Trophoblast cell (in vitro differentiated cells and primary cell): Measurements from ENCODE around the gene ARHGEF12.

Experiments
- DNase-seq, 2 donors: peaks; one replicate each; pipeline ENCODE4 v3.0.0-alpha.2; 2016
- H2AFZ ChIP-seq: 2 replicates; pipeline ENCODE4 v1.6.1; 2013; ENCODE audit warnings: low read length, moderate library complexity, mild to moderate bottlenecking; ENCODE audit not compliant: insufficient read depth, poor library complexity
- H2AK5ac ChIP-seq: 2 replicates; pipeline ENCODE4 v1.6.1; 2013; ENCODE audit warnings: mild to moderate bottlenecking, low read length
- H2BK120ac ChIP-seq: 2 replicates; pipeline ENCODE4 v1.6.1; 2013; ENCODE audit warnings: low read length, mild to moderate bottlenecking, moderate library complexity; ENCODE audit not compliant: insufficient read depth, poor library complexity
- H2BK12ac ChIP-seq: 2 replicates; pipeline ENCODE4 v1.6.1; 2013; ENCODE audit warnings: mild to moderate bottlenecking, low read length, moderate library complexity
- H2BK5ac ChIP-seq: 2 replicates; pipeline ENCODE4 v1.6.1; 2013; ENCODE audit warnings: low read length, low read depth, moderate library complexity, mild to moderate bottlenecking; ENCODE audit not compliant: poor library complexity
- H3K14ac ChIP-seq: 2 replicates; pipeline ENCODE4 v1.6.1; 2013; ENCODE audit warnings: mild to moderate bottlenecking, low read length
- H3K18ac ChIP-seq: 2 replicates; pipeline ENCODE4 v1.6.1; 2013; ENCODE audit warnings: mild to moderate bottlenecking, low read length
- H3K23ac ChIP-seq: 2 replicates; pipeline ENCODE4 v1.6.1; 2013; ENCODE audit warnings: low read length
- H3K27ac ChIP-seq: 2 replicates; pipeline ENCODE4 v1.5.1; 2013; ENCODE audit warnings: low read depth, mild to moderate bottlenecking, inconsistent platforms, low read length, moderate library complexity
- H3K27me3 ChIP-seq: 2 replicates; pipeline ENCODE4 v1.6.1; 2013; ENCODE audit warnings: inconsistent platforms, mild to moderate bottlenecking, low read length, moderate library complexity; ENCODE audit not compliant: insufficient read depth
- H3K36me3 ChIP-seq, 2 experiments: 1 replicate in 1 of 2; 2 replicates in 1 of 2; pipeline ENCODE4 v1.6.1; 2013; ENCODE audit warnings: low read length in 2 of 2, mild to moderate bottlenecking in 2 of 2, moderate library complexity in 1 of 2; ENCODE audit not compliant: insufficient read depth in 2 of 2, control insufficient read depth in 1 of 2
- H3K4ac ChIP-seq: 2 replicates; pipeline ENCODE4 v1.6.1; 2013; ENCODE audit warnings: low read depth, mild to moderate bottlenecking, low read length, moderate library complexity
- H3K4me1 ChIP-seq, 2 experiments: 1 replicate in 1 of 2; 2 replicates in 1 of 2; pipeline ENCODE4 v1.6.1; 2013; ENCODE audit warnings: low read length in 2 of 2, mild to moderate bottlenecking in 2 of 2, moderate library complexity in 1 of 2; ENCODE audit not compliant: insufficient read depth in 2 of 2, control insufficient read depth in 1 of 2
- H3K4me2 ChIP-seq: 2 replicates; pipeline ENCODE4 v1.6.1; 2013; ENCODE audit warnings: inconsistent platforms, mild to moderate bottlenecking, low read length, moderate library complexity
- H3K4me3 ChIP-seq: 2 replicates; pipeline ENCODE4 v1.5.1; 2013; ENCODE audit warnings: mild to moderate bottlenecking, low read depth, low read length, inconsistent platforms
- H3K79me1 ChIP-seq: one replicate; pipeline ENCODE4 v1.6.1; 2013; ENCODE audit warnings: low read length
- H3K79me2 ChIP-seq: 2 replicates; pipeline ENCODE4 v1.6.1; 2013; ENCODE audit warnings: low read length, mild to moderate bottlenecking; ENCODE audit not compliant: control insufficient read depth, insufficient read depth, poor library complexity
- H3K9ac ChIP-seq: 2 replicates; pipeline ENCODE4 v1.6.1; 2013; ENCODE audit warnings: mild to moderate bottlenecking, low read length
- H3K9me3 ChIP-seq: 2 replicates; pipeline ENCODE4 v1.6.1; 2013; ENCODE audit warnings: low read depth, mild to moderate bottlenecking, control low read depth, inconsistent platforms, low read length; ENCODE audit not compliant: insufficient read depth
- H4K12ac ChIP-seq: 2 replicates; pipeline ENCODE4 v1.6.1; 2013; ENCODE audit warnings: low read depth, mild to moderate bottlenecking, low read length, moderate library complexity
- H4K8ac ChIP-seq: 2 replicates; pipeline ENCODE4 v1.6.1; 2013; ENCODE audit warnings: low read depth, mild to moderate bottlenecking, low read length, moderate library complexity
- H4K91ac ChIP-seq: one replicate; pipeline ENCODE4 v1.6.1; 2013; ENCODE audit warnings: low read depth, mild to moderate bottlenecking, low read length, moderate library complexity
- WGBS: extraction: QIAGEN DNeasy Blood & Tissue Kit; methylation state at CpG from one replicate; pipeline ENCODE4 v1.1.7; 2013; ENCODE audit warnings: missing lambda C conversion rate; ENCODE audit not compliant: insufficient read length, insufficient coverage; ENCODE audit errors: extremely low coverage; 5-methylcytosine and 5-hydroxymethylcytosine counted together

ARHGEF12 gene

GRCh38 chr11:120400564-120401364 is 64.6 kb downstream of the ARHGEF12 start:
- Histone ChIP-seq H4K8ac (no peak overlapping the region), H2BK5ac (no peak overlapping the region), H3K79me2 (no peaks in the 10 kb centered on the region), H3K4me2 (no peak overlapping the region), H3K14ac (no peak overlapping the region), H4K91ac (no peak overlapping the region), H3K9me3 (no peaks in the 10 kb centered on the region), H3K18ac (no peak overlapping the region), H3K27ac (no peak overlapping the region), H3K4me3 (no peak overlapping the region), H3K4ac (no peak overlapping the region), H2AK5ac (no peak overlapping the region), H4K12ac (no peak overlapping the region), H3K4me1 (no peaks in the 10 kb centered on the region), H3K9ac (no peak overlapping the region), H3K36me3 (no peaks in the 10 kb centered on the region), H2BK12ac (no peak overlapping the region), H3K23ac (no peak overlapping the region), H2AFZ (no peak overlapping the region), H3K27me3 (no peaks in the 10 kb centered on the region), H2BK120ac (no peak overlapping the region), H3K79me1 (no peaks in the 10 kb centered on the region)
- peak; percentile 2 to 25 for DNase-seq
- WGBS, result no CpG with 5 or more reads among the region's 7 CpGs

- Histone ChIP-seq H3K27me3 (no peaks in the 10 kb centered on the region), H3K9ac (no peak overlapping the region), H4K8ac (no peak overlapping the region), H3K14ac (no peak overlapping the region), H2BK12ac (no peak overlapping the region), H3K9me3 (no peaks in the 10 kb centered on the region), H2AFZ (no peak overlapping the region), H3K79me2 (no peaks in the 10 kb centered on the region), H3K4me1 (no peaks in the 10 kb centered on the region), H3K4me3 (no peak overlapping the region), H3K18ac (no peak overlapping the region), H2AK5ac (no peak overlapping the region), H3K23ac (no peak overlapping the region), H4K12ac (no peak overlapping the region), H4K91ac (no peak overlapping the region), H3K36me3 (no peaks in the 10 kb centered on the region), H2BK120ac (no peak overlapping the region), H3K27ac (no peak overlapping the region), H2BK5ac (no peak overlapping the region), H3K4ac (no peak overlapping the region), H3K4me2 (no peak overlapping the region), H3K79me1 (no peaks in the 10 kb centered on the region)
- no peak for DNase-seq
- WGBS, result no CpG with 5 or more reads among the region's 1 CpG
Observed at GRCh38 chr11:120401506-120401905, 65.3 kb downstream of the ARHGEF12 start.

GRCh38 chr11:120403966-120404365 is 67.8 kb downstream of the ARHGEF12 start:
- H4K8ac ChIP-seq, result no peak overlapping the region
- H3K4me1 ChIP-seq, result no peaks in the 10 kb centered on the region
- H2BK12ac ChIP-seq, result no peak overlapping the region
- no peak overlapping the region for H3K9ac ChIP-seq
- no peak overlapping the region for H3K4me3 ChIP-seq
- H3K27me3 ChIP-seq, result no peaks in the 10 kb centered on the region
- no peak overlapping the region for H2BK5ac ChIP-seq
- no peak overlapping the region for H3K18ac ChIP-seq
- H3K27ac ChIP-seq, result no peak overlapping the region
- H3K9me3 ChIP-seq, result no peaks in the 10 kb centered on the region
- no peak overlapping the region for H4K12ac ChIP-seq
- H3K4ac ChIP-seq, result no peak overlapping the region
- no peak overlapping the region for H3K14ac ChIP-seq
- H3K4me2 ChIP-seq, result no peak overlapping the region
- no peak overlapping the region for H2BK120ac ChIP-seq
- DNase-seq, result no peak
- no peaks in the 10 kb centered on the region for H3K79me1 ChIP-seq
- no peaks in the 10 kb centered on the region for H3K79me2 ChIP-seq
- H3K36me3 ChIP-seq, result no peaks in the 10 kb centered on the region
- no peak overlapping the region for H2AK5ac ChIP-seq
- H4K91ac ChIP-seq, result no peak overlapping the region
- no peak overlapping the region for H2AFZ ChIP-seq
- H3K23ac ChIP-seq, result no peak overlapping the region

GRCh38 chr11:120404495-120404894 is 68.3 kb downstream of the ARHGEF12 start:
- Histone ChIP-seq H2BK12ac (no peak overlapping the region), H3K14ac (no peak overlapping the region), H4K12ac (no peak overlapping the region), H2AFZ (no peak overlapping the region), H3K18ac (no peak overlapping the region), H2AK5ac (no peak overlapping the region), H4K91ac (no peak overlapping the region), H3K9me3 (no peaks in the 10 kb centered on the region), H3K9ac (no peak overlapping the region), H3K27ac (no peak overlapping the region), H4K8ac (no peak overlapping the region), H3K4me1 (no peaks in the 10 kb centered on the region), H3K27me3 (no peaks in the 10 kb centered on the region), H3K79me2 (no peaks in the 10 kb centered on the region), H2BK5ac (no peak overlapping the region), H3K23ac (no peak overlapping the region), H2BK120ac (no peak overlapping the region), H3K4me2 (no peak overlapping the region), H3K79me1 (no peaks in the 10 kb centered on the region), H3K4me3 (no peak overlapping the region), H3K36me3 (no peaks in the 10 kb centered on the region), H3K4ac (no peak overlapping the region)
- WGBS, result no CpG with 5 or more reads among the region's 6 CpGs
- peak in 1 of 2 donors; percentile 29 for DNase-seq
